ENCODE measurements around the gene NSRP1. TPM values are rescaled to one million over a fixed set of nuclear protein-coding genes. Genes with fewer than 3 reads are reported as not detected.

The NSRP1 gene
- total and polyA plus RNA-seq, 2 experiments from 2014 or later, result 7.7 to 54.8 TPM

- no peaks in the 10 kb centered on the region for H3K9me2 ChIP-seq (ENCODE audit: insufficient read depth)
- TF ChIP-seq EZH2 (IDR thresholded peaks at IDR 0.05; ENCODE audit: insufficient read depth, poor library complexity, severe bottlenecking) (no peak), EZH2phosphoT487 (IDR thresholded peaks at IDR 0.05; ENCODE audit: insufficient read depth, low read depth) (no peak)
- in situ Hi-C loops (cut with MboI), result loop anchor here (10.0 kb wide), 1 partner anchor 286 kb away; no protein-coding TSS in a partner anchor
Observed at GRCh38 chr17:30091121-30091670, 25.4 kb upstream of the NSRP1 start.

GRCh38 chr17:30091771-30092170 is 24.8 kb upstream of the NSRP1 start:
- DNase-seq, result peak; percentile 92
- WGBS, 2 experiments (ENCODE audit: low coverage in 1 of 2, low lambda C conversion rate in 2 of 2, missing lambda C conversion rate in 2 of 2), result 27 to 32% methylated on average over 6 of the region's 6 CpGs
- Histone ChIP-seq H3K9me3 (ENCODE audit: low read depth) (no peaks in the 10 kb centered on the region), H2AFZ (peak overlapping the region; percentile 22; the same call in 1 of the 2 replicates), H3F3A (ENCODE audit: insufficient read depth) (peaks cover 21% of the 10 kb centered on the region), H3K4me2 (ENCODE audit: unreplicated experiment) (peak overlapping the region; percentile 56), H3K36me3 (ENCODE audit: low read depth) (no peaks in the 10 kb centered on the region), H3K4me1 (ENCODE audit: insufficient read depth) (peaks cover 31% of the 10 kb centered on the region), H3K27me3 (replicated peaks; ENCODE audit: insufficient read depth) (no peaks in the 10 kb centered on the region), H3K9me2 (ENCODE audit: insufficient read depth) (no peaks in the 10 kb centered on the region), H3K4me3 (peak overlapping the region; percentile 34), H3K27ac (peak overlapping the region; percentile 46), H4K20me1 (ENCODE audit: insufficient read depth) (no peaks in the 10 kb centered on the region), H3K79me2 (ENCODE audit: insufficient read depth) (no peaks in the 10 kb centered on the region), H3K9ac (0 out of 2 replicates have a peak overlapping the region, but pooled peaks have one; percentile 4)
- in situ Hi-C loops (cut with MboI), result loop anchor here (10.0 kb wide), 1 partner anchor 287 kb away; no protein-coding TSS in a partner anchor
- TF ChIP-seq EZH2phosphoT487 (IDR thresholded peaks at IDR 0.05; ENCODE audit: insufficient read depth, low read depth) (no peak), EZH2 (IDR thresholded peaks at IDR 0.05; ENCODE audit: insufficient read depth, poor library complexity, severe bottlenecking) (no peak)

More at GRCh38 chr17:30091121-30091670, 25.4 kb upstream of the NSRP1 start:
- Histone ChIP-seq H2AFZ (peak overlapping the region; percentile 22; the same call in 1 of the 2 replicates), H4K20me1 (ENCODE audit: insufficient read depth) (no peaks in the 10 kb centered on the region), H3K4me3 (peak overlapping the region; percentile 34), H3F3A (ENCODE audit: insufficient read depth) (peaks cover 21% of the 10 kb centered on the region), H3K36me3 (ENCODE audit: low read depth) (no peaks in the 10 kb centered on the region), H3K27me3 (replicated peaks; ENCODE audit: insufficient read depth) (no peaks in the 10 kb centered on the region), H3K4me1 (ENCODE audit: insufficient read depth) (peaks cover 31% of the 10 kb centered on the region), H3K4me2 (ENCODE audit: unreplicated experiment) (peak overlapping the region; percentile 56), H3K9ac (0 out of 2 replicates have a peak overlapping the region, but pooled peaks have one; percentile 4), H3K79me2 (ENCODE audit: insufficient read depth) (no peaks in the 10 kb centered on the region), H3K27ac (peak overlapping the region; percentile 46), H3K9me3 (ENCODE audit: low read depth) (no peaks in the 10 kb centered on the region)
- 77 to 87% methylated on average over 4 of the region's 4 CpGs for WGBS, 2 experiments (ENCODE audit: low coverage in 1 of 2, low lambda C conversion rate in 2 of 2, missing lambda C conversion rate in 2 of 2)
- DNase-seq, result peak; percentile 29

GRCh38 chr17:30092886-30093285 is 23.7 kb upstream of the NSRP1 start:
- Histone ChIP-seq H3K79me2 (ENCODE audit: insufficient read depth) (no peaks in the 10 kb centered on the region), H3K4me1 (ENCODE audit: insufficient read depth) (peaks cover 31% of the 10 kb centered on the region), H3K27ac (no peak overlapping the region), H3K36me3 (ENCODE audit: low read depth) (no peaks in the 10 kb centered on the region), H3F3A (ENCODE audit: insufficient read depth) (peaks cover 21% of the 10 kb centered on the region), H3K9ac (no peak overlapping the region), H2AFZ (peak overlapping the region; percentile 69), H3K4me2 (ENCODE audit: unreplicated experiment) (no peak overlapping the region), H3K9me2 (ENCODE audit: insufficient read depth) (no peaks in the 10 kb centered on the region), H3K27me3 (replicated peaks; ENCODE audit: insufficient read depth) (no peaks in the 10 kb centered on the region), H3K9me3 (ENCODE audit: low read depth) (no peaks in the 10 kb centered on the region), H3K4me3 (no peak overlapping the region), H4K20me1 (ENCODE audit: insufficient read depth) (no peaks in the 10 kb centered on the region)
- in situ Hi-C loops (cut with MboI), result loop anchor here (10.0 kb wide), 1 partner anchor 288 kb away; no protein-coding TSS in a partner anchor
- peak; percentile 8 for DNase-seq
- TF ChIP-seq EZH2 (IDR thresholded peaks at IDR 0.05; ENCODE audit: insufficient read depth, poor library complexity, severe bottlenecking), result no peak
- TF ChIP-seq EZH2phosphoT487 (IDR thresholded peaks at IDR 0.05; ENCODE audit: insufficient read depth, low read depth), result no peak

GRCh38 chr17:30093463-30094147 is 23.0 kb upstream of the NSRP1 start:
- in situ Hi-C loops (cut with MboI), result loop anchor here (10.0 kb wide), 1 partner anchor 289 kb away; no protein-coding TSS in a partner anchor
- Histone ChIP-seq H4K20me1 (ENCODE audit: insufficient read depth) (no peaks in the 10 kb centered on the region), H3K9ac (no peak overlapping the region), H3K27me3 (replicated peaks; ENCODE audit: insufficient read depth) (no peaks in the 10 kb centered on the region), H2AFZ (peak overlapping the region; percentile 69), H3F3A (ENCODE audit: insufficient read depth) (peaks cover 21% of the 10 kb centered on the region), H3K36me3 (ENCODE audit: low read depth) (no peaks in the 10 kb centered on the region), H3K4me1 (ENCODE audit: insufficient read depth) (peaks cover 31% of the 10 kb centered on the region), H3K27ac (no peak overlapping the region), H3K4me2 (ENCODE audit: unreplicated experiment) (peak overlapping the region; percentile 66), H3K79me2 (ENCODE audit: insufficient read depth) (no peaks in the 10 kb centered on the region), H3K4me3 (no peak overlapping the region), H3K9me3 (ENCODE audit: low read depth) (no peaks in the 10 kb centered on the region), H3K9me2 (ENCODE audit: insufficient read depth) (no peaks in the 10 kb centered on the region)
- peak; percentile 71 for DNase-seq
- TF ChIP-seq EZH2 (IDR thresholded peaks at IDR 0.05; ENCODE audit: insufficient read depth, poor library complexity, severe bottlenecking) (no peak), EZH2phosphoT487 (IDR thresholded peaks at IDR 0.05; ENCODE audit: insufficient read depth, low read depth) (no peak)
- 18 to 19% methylated on average over 12 of the region's 12 CpGs for WGBS, 2 experiments (ENCODE audit: low coverage in 1 of 2, low lambda C conversion rate in 2 of 2, missing lambda C conversion rate in 2 of 2)

Measured in GM23248 (cell line).